GM19239 (cell line): ENCODE measurements around the gene SLC22A14.
"Not testable (repeated sequence)": the region's sequence is repeated elsewhere in the genome, so short reads cannot be mapped to it uniquely, and the experiment has no call there.

ENCODE experiments used
- DNase-seq: peaks from one replicate; pipeline ENCODE4 v3.0.0; 2011; ENCODE audit warnings: low spot score; ENCODE audit not compliant: insufficient read length
- FAIRE-seq: peaks from 2 replicates; lab custom pipeline; 2011; peaks lifted over from hg19 to GRCh38; lab: Jason Lieb, UNC

Gene SLC22A14

DNA sequence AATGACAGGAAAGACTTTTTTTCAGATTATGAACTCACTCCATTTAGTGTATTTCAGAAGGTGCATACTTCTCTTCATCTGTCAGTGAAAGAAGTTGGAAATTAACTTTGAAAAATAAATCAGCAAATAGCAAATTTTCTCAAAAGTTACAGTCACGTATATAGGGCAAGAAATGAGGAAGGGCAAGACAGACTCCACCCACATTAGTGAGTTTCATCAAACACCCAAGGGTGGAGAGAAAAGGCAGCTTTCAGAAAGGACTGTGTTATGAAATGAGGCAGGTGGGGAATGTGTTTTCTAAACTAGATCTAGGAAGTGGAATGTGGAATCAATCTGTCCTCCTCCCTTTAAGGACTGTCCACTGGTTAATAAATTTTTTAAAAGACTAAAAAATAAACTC, 13.6 kb upstream of the SLC22A14 start:
- DNase-seq = no peak
- FAIRE-seq = peak; percentile 42

GRCh38 chr3:38270606-38271005, 11.5 kb upstream of the SLC22A14 start:
- DNase-seq = no peak

GRCh38 chr3:38271553-38271952, 10.5 kb upstream of the SLC22A14 start:
- no peak for FAIRE-seq

More at GRCh38 chr3:38270606-38271005, 11.5 kb upstream of the SLC22A14 start:
- FAIRE-seq = no peak

DNA sequence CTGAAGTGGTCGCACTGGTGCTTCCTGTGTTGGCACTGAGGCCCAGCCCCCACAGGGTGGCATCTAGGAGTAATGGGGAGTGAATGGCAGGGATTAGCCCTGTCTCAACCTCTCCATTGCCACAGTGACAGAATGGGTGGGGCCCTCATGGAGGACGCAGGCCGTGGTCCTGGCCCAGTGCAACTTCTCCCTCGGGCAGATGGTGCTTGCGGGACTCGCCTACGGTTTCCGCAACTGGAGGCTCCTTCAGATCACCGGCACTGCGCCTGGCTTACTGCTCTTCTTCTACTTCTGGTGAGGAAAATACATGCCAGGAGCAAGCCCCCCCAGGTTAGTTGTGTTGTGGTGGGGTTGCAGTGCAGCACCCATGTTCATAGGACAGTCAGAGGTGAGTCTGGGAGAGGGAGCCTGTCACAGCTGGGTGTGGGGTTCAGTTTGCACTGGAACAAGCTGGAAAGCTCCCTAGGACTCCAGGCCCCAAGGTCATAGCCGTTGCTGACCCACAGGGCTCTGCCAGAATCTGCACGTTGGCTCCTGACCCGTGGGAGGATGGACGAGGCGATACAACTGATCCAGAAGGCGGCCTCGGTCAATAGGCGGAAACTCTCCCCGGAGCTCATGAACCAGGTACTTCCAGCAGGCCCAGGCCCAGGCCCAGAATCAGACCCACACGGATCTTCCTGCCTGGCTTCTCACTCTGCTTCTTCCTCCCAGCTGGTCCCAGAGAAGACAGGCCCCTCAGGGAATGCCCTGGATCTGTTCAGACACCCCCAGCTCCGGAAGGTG, 7.0 kb upstream of the SLC22A14 start:
- no peak for DNase-seq
- no peak for FAIRE-seq

More at GRCh38 chr3:38271553-38271952, 10.5 kb upstream of the SLC22A14 start:
- DNase-seq = no peak

- FAIRE-seq (no peak), DNase-seq (no peak)
These were observed 6.4 kb upstream of the SLC22A14 start for GRCh38 chr3:38275658-38276057.

GRCh38 chr3:38276081-38276916, 5.8 kb upstream of the SLC22A14 start:
- DNase-seq (no peak), FAIRE-seq (no peak)

DNA sequence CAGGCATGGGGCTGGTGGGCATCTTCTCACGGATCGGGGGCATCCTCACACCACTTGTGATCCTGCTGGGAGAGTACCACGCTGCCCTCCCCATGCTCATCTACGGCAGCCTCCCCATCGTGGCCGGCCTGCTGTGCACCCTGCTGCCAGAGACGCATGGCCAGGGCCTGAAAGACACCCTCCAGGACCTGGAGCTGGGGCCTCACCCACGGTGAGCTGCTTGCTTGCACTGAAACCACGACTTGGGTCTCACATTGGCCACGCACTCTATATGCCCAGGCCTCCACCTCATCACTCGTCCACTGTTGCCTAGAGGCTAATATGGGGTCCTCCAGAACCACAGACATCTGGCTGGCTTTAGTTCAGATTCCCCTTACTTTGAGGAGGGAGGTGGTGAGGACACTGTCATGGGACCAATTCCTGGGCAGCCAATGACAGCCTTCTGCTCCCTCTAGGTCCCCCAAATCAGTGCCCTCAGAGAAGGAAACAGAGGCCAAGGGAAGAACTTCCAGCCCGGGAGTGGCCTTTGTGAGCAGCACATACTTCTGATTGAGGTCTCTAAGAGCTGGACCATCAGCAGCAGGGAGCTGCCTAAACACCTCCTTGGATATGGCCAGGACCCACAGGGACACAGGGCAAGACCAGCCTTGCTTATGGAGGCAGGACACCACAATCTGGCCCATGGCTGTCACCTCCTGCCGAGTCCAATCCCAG, 5.0 kb upstream of the SLC22A14 start:
- no peak for FAIRE-seq
- DNase-seq = no peak

DNA sequence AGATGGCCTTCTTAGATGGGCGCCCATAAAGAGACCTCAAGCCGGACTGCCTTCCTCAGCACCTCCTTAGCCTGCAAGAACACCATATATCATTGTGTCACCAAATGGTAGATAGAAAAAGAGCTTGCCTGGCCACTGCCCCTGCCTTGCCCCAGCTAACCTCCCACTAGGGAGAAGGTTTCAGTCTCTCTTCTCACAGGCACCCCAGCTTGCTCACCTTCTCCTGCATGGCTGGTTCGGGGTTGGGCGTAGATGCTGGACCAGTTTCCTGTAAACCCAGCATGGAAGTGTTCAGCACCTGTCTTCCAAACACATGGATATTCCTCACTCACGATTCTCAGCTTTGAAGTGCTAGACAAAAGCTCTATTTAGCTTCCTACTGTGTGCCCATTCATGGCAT, 3.3 kb upstream of the SLC22A14 start:
- FAIRE-seq (no peak), DNase-seq (no peak)

- no peak for DNase-seq
- no peak for FAIRE-seq
These were observed 2.0 kb downstream of the SLC22A14 start for GRCh38 chr3:38283810-38284755.

DNA sequence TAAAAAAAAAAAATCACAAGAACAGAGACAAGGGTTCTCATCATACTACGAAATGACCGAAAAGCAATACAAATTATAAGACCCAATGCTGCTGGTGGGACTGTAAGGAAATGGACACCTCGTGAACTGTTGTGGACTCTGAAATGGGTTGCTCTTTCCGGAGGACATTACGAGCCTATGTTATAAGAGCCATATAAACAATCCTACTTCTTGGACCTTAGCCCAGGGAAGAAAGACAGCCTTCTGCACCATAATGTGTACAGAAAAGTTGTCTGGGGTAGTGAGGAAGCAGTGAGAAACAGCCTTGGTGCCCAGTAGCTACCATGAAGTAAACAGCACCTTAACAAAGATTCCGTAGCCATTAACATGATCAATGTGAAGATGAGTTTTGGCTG, 2.7 kb downstream of the SLC22A14 start:
- FAIRE-seq = no peak
- no peak for DNase-seq

- not testable (repeated sequence) for DNase-seq, FAIRE-seq
These were observed 7.5 kb downstream of the SLC22A14 start for GRCh38 chr3:38289286-38290217.

GRCh38 chr3:38297053-38297452, 15.0 kb downstream of the SLC22A14 start:
- DNase-seq, FAIRE-seq: not testable (repeated sequence)

DNA sequence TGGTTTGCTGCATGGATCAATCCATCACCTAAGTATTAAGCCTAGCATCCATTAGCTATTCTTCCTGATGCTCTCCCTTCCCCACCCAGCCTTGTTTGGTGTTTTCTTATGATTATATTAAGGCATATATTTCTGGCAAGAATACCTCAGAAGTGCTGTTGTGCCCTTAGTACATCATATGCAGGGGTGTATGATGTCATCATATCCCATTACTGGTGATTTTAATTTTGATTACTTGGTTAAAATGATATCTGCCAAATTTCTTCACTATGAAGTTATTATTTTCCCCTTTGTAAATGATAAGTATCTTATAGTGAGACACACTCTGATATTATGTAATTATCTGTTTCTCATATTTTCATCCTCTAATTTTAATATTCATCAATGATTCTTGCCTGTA, 15.4 kb downstream of the SLC22A14 start:
- no peak for DNase-seq
- FAIRE-seq = no peak

DNA sequence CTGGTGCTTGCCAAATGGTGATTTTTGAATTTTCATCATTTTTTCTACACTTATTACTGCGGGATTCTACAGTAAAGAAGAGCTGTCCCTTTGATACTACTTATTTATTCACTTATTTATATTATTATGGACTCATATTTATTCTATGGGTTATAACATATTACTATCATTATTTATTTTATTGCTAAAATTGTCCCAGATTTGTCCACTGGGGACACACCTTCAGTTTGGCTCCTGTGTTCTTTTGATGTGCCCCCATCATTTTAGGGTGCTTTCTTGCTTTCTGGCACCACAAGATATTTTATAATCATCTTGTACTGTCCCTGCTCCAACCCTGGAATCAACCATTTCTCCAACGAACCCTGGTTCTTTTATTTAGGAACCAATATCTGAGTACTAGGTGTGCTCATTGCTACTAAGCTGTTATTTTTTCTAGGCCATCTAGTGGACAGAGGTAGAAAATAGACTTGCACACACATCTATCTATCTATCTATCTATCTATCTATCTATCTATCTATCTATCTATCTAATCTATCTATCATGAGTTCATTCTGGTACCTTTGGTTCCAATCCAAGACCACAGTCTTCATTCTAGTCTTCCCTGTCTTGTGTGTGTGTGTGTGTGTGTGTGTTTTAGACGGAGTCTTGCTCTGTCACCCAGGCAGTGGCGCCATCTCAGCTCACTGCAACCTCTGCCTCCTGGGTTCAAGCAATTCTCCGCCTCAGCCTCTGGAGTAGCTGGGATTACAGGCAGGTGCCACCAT, 16.0 kb downstream of the SLC22A14 start:
- DNase-seq (no peak), FAIRE-seq (peak; percentile 76)

DNA sequence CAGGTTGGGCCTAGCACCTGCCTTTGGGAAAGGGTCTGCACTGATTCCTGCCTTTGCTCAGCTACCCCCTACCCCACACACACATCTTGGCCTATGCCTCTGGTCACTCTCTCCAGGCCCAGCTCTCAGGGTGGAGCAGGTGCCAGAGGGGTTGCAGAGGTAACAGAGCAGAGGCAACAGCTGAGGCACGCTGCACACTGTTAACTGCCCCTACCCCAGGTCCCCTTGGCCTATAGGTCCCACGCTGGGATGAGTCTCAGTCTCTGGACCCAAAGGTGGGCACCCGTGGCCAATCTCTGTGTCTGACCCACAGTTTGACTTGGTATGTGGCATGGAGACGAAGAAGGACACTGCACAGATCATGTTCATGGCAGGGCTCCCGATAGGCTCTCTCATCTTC, 24.8 kb downstream of the SLC22A14 start:
- FAIRE-seq (no peak), DNase-seq (no peak)

GRCh38 chr3:38307599-38307998, 25.5 kb downstream of the SLC22A14 start:
- DNase-seq = no peak
- FAIRE-seq = no peak

- DNase-seq = no peak
- FAIRE-seq = no peak
These were observed 26.4 kb downstream of the SLC22A14 start for GRCh38 chr3:38308456-38308855.

DNA sequence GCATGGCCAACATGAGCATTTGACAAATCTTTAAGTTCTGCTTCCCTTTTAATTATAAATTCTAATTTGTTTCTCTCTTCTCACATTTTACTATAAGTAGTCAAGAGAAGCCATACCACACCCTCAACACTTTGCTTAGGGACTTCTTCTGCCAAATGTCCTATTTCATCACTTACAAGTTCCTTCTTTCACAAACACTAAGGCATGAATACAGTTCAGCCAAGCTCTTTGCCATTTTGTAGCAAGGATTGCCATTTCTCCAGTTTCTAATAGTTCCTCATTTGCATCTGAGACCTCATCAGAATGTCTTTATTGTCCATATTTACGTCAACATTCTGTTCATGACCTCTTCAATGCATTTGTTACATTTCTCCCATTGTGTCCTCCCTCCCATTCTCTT, 29.4 kb downstream of the SLC22A14 start:
- no peak for FAIRE-seq

More for the DNA sequence above, 29.4 kb downstream of the SLC22A14 start:
- no peak for DNase-seq
